ENCODE results near the gene RSPH6A. TPM values are rescaled to one million over a fixed set of nuclear protein-coding genes. Genes with fewer than 3 reads are reported as not detected.

Gene RSPH6A
- total RNA-seq, 2 donors from 2014 or later = 0.50 to 5.2 TPM

GRCh38 chr19:45823182-45823581 is 8.1 kb upstream of the RSPH6A start:
- TF ChIP-seq POLR2A (IDR thresholded peaks at IDR 0.05) (no peak), POLR2AphosphoS5 (IDR thresholded peaks at IDR 0.05) (no peak), CTCF (IDR thresholded peaks at IDR 0.05) (no peak)
- intact Hi-C loops (cut with DNase I) = no loop called here
- H3K27me3 ChIP-seq (replicated peaks; ENCODE audit: insufficient read depth) = no peaks in the 10 kb centered on the region
- peaks cover 9% of the 10 kb centered on the region for H3K4me1 ChIP-seq (replicated peaks)
- no peak overlapping the region for H3K4me3 ChIP-seq
- DNase-seq (ENCODE audit: low spot score) = no peak
- no peaks in the 10 kb centered on the region for H3K9me3 ChIP-seq
- WGBS = 93% methylated on average over 12 of the region's 12 CpGs
- no peak overlapping the region for H3K27ac ChIP-seq
- peaks cover 14 to 17% of the 10 kb centered on the region in 2 donors for H3K36me3 ChIP-seq

- H3K27me3 ChIP-seq (replicated peaks; ENCODE audit: insufficient read depth) = no peaks in the 10 kb centered on the region
- no peaks in the 10 kb centered on the region for H3K9me3 ChIP-seq
- no peak for TF ChIP-seq POLR2AphosphoS5 (IDR thresholded peaks at IDR 0.05)
- no peak for TF ChIP-seq POLR2A (IDR thresholded peaks at IDR 0.05)
- no peak for TF ChIP-seq CTCF (IDR thresholded peaks at IDR 0.05)
- WGBS = 96% methylated on average over 5 of the region's 5 CpGs
- intact Hi-C loops (cut with DNase I) = no loop called here
- no peak for DNase-seq (ENCODE audit: low spot score)
- H3K36me3 ChIP-seq = peaks cover 14% of the 10 kb centered on the region in 2 donors
- no peak overlapping the region for H3K4me3 ChIP-seq
- no peak overlapping the region for H3K27ac ChIP-seq
- H3K4me1 ChIP-seq (replicated peaks) = peaks cover 9% of the 10 kb centered on the region
Measured at GRCh38 chr19:45822716-45823115, 7.6 kb upstream of the RSPH6A start.

- H3K9me3 ChIP-seq = no peaks in the 10 kb centered on the region
- peaks cover 6% of the 10 kb centered on the region in 2 donors for H3K36me3 ChIP-seq
- peaks cover 9% of the 10 kb centered on the region for H3K4me1 ChIP-seq (replicated peaks)
- 74% methylated on average over 10 of the region's 10 CpGs for WGBS
- intact Hi-C loops (cut with DNase I) = no loop called here
- H3K27ac ChIP-seq = no peak overlapping the region
- H3K27me3 ChIP-seq (replicated peaks; ENCODE audit: insufficient read depth) = no peaks in the 10 kb centered on the region
- no peak overlapping the region for H3K4me3 ChIP-seq
- no peak for TF ChIP-seq POLR2AphosphoS5 (IDR thresholded peaks at IDR 0.05)
- no peak for TF ChIP-seq CTCF (IDR thresholded peaks at IDR 0.05)
- TF ChIP-seq POLR2A (IDR thresholded peaks at IDR 0.05) = no peak
- DNase-seq (ENCODE audit: low spot score) = no peak
Measured at GRCh38 chr19:45821570-45821969, 6.5 kb upstream of the RSPH6A start.

GRCh38 chr19:45821103-45821521 is 6.0 kb upstream of the RSPH6A start:
- H3K36me3 ChIP-seq = peaks cover 4 to 6% of the 10 kb centered on the region in 2 donors
- H3K27ac ChIP-seq = no peak overlapping the region
- no peaks in the 10 kb centered on the region for H3K9me3 ChIP-seq
- TF ChIP-seq CTCF (IDR thresholded peaks at IDR 0.05) = no peak
- no peak overlapping the region for H3K4me3 ChIP-seq
- WGBS = 76% methylated on average over 8 of the region's 8 CpGs
- H3K27me3 ChIP-seq (replicated peaks; ENCODE audit: insufficient read depth) = no peaks in the 10 kb centered on the region
- intact Hi-C loops (cut with DNase I) = no loop called here
- no peak for DNase-seq (ENCODE audit: low spot score)
- peaks cover 9% of the 10 kb centered on the region for H3K4me1 ChIP-seq (replicated peaks)

- TF ChIP-seq CTCF (IDR thresholded peaks at IDR 0.05) (no peak), POLR2AphosphoS5 (IDR thresholded peaks at IDR 0.05) (no peak), POLR2A (IDR thresholded peaks at IDR 0.05) (no peak)
- WGBS = 67% methylated on average over 20 of the region's 20 CpGs
- no peak for DNase-seq (ENCODE audit: low spot score)
- intact Hi-C loops (cut with DNase I) = no loop called here
- no peaks in the 10 kb centered on the region for H3K27me3 ChIP-seq (replicated peaks; ENCODE audit: insufficient read depth)
- no peak overlapping the region for H3K4me3 ChIP-seq
- no peaks in the 10 kb centered on the region for H3K9me3 ChIP-seq
- H3K27ac ChIP-seq = no peak overlapping the region
- H3K36me3 ChIP-seq = peaks cover 0 to 6% of the 10 kb centered on the region in 2 donors
- H3K4me1 ChIP-seq (replicated peaks) = peaks cover 9% of the 10 kb centered on the region
Measured at GRCh38 chr19:45820413-45821102, 5.5 kb upstream of the RSPH6A start.

Measured in prostate gland (tissue), 2 donors.